Activated CD8-positive, alpha-beta memory T cell treated with anti-CD3 and anti-CD28 coated beads for 36 hours (primary cell): Measurements from ENCODE around the gene CYSTM1. TPM values are rescaled to one million over a fixed set of nuclear protein-coding genes. Genes with fewer than 3 reads are reported as not detected.

Source experiments
- CTCF ChIA-PET: fragments of 350-600 bp; sonication (Branson Sonifier 250); formaldehyde crosslinking; loops from one replicate; lab custom pipeline; 2021; ENCODE audit warnings: antibody characterized with exemption; lab: Charles Lee
- POLR2A ChIA-PET: fragments of 350-600 bp; sonication (Branson Sonifier 250); formaldehyde crosslinking; loops from one replicate; lab custom pipeline; 2021; ENCODE audit warnings: antibody characterized with exemption; lab: Charles Lee
- total RNA-seq, 2 experiments: library from RNA; stranded (reverse); gene quantifications; one replicate each; pipeline ENCODE4 v1.2.3, GENCODE V29; 2021

The CYSTM1 gene
- total RNA-seq, 2 experiments from 2014 or later: 20.7 to 21.5 TPM

DNA sequence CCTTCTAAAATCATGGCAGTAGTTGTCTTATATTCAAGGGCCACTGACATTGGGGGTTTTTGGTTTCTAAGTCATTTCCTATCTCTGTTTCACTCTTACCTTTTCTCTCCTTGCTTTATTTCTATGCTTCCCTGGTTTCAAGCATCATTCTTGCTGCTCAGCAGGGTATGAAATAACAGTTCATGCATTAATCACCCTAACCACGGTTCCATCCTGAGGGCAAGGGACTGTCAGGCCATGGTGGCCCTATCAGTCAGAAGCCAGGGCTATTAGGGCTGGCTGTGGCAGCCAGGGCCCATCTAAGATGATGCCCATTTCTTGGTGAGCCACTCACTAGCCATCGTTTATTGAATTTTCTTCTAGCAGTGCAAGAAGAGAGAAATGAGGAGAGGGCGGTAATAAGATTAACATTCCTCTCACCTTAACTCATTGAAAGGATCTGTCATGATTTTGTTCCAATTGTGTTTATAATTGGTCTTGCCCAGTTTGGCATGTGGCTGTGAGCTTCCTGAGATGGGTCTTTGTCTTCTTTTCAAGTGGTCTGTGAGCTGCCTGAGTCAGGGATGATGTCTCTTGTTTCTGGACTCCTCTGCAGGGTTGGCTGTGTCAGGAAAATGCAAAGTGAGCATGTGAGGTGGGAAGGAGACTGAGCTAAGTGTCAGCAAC is 45.2 kb downstream of the CYSTM1 start:
- ChIA-PET POLR2A (no interaction called here), CTCF (no interaction called here)

DNA sequence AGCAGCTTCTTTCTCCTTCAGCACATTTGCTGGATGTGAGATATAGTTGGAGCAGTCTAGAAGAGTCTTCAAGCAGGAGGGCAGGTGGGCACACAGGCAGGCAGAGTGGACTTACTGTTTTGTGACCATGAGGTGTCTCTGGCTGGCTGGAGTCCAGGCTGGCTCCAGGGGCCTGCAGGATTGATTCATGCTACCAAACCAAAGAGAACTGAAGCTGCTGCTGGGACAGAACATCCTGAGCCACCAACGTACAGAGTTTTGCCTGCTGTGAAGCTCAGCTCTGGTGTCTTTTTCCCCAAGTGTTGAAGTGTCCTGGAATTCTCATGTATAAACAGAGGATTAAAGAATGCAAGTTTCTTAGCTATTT is 45.7 kb downstream of the CYSTM1 start:
- CTCF ChIA-PET: no interaction called here
- POLR2A ChIA-PET: no interaction called here

DNA sequence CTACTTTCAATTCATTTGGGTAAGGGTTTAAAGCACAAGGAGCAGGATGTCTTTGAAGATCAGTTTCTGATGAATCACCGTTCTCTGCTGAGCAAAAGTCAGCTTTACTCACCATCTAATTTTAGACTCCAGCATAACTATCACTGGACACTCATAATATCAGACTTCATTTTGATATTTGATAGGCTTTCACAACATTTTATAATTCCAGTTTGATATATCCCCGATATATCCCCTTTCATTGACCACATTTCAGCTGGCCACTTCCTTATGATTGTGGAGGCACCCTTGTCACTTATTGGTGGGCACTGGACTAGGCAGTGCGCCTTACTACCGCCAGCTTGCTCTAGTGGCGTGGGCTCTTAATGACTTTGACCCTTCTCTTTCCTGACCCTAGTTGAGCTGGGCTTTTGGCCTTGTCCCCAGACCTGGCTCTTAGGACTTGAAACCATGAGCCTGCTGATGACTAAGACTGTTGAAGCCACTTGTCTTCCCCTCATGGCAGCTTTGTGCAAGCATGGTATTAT is 46.8 kb downstream of the CYSTM1 start:
- ChIA-PET CTCF (interaction anchor here (1.2 kb wide), 1 partner anchor 23 kb away, joined by 4 read pairs; no protein-coding TSS in a partner anchor), POLR2A (no interaction called here)

DNA sequence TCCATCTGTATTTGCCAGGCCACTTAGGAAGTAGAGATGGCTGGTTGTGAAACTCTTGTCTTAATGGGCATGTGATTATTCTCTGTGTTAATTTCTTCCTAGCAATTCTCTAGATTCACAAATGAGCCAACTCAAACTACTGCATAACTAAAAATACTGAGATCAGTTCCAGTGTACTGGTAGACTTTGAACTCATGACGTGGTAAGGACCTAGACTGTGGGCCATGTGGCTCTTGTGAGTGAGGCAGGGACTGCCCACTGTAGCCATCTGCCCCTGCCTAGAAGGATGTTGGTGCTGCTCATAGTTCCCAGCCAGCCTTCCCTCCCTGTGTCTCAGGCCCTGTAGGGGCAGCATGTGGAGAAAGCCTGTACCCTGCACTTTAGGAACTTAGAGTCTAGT is 47.4 kb downstream of the CYSTM1 start:
- ChIA-PET CTCF (interaction anchor here (1.2 kb wide), 1 partner anchor 22 kb away, joined by 4 read pairs; no protein-coding TSS in a partner anchor), POLR2A (no interaction called here)

DNA sequence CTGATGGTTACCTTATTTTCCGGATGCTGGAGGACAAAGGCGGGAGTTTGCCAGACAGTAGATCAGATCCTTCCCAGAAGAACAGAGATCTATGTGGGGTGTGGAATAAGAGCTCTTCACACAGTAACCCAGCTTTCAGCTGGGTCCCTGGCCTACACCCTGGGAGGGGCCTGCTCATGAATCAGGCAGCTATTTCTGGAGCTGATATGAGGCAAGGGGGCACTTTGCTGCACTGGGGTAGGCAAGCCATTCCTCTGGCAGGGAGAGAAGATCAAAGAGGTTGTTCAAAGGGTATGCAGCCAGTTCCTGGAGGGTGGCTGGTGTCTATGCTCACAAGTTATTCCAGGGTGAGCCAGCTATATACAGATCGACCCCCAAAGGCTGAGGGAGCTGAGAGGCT is 48.6 kb downstream of the CYSTM1 start:
- CTCF ChIA-PET: interaction anchor here (0.5 kb wide), 1 partner anchor 145 kb away, joined by 3 read pairs; no protein-coding TSS in a partner anchor

DNA sequence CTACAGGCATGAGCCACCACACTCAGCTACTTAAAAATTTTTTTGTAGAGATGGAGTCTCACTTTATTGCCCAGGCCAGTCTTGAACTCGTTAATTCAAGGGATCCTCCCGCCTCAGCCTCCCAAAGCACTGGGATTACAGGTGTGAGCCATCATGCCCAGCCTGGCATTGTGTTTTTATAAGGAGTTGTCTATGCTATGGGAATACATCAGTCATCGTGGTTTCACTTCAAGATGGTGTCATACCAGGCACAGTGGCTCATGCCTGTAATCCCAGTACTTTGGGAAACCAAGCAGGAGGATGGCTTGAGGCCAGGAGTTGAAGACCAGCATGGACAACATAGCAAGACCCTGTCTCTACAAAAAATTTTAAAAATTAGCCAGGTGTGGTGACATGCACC is 49.7 kb downstream of the CYSTM1 start:
- CTCF ChIA-PET: interaction anchor here (0.6 kb wide), 1 partner anchor 298 kb away, joined by 3 read pairs; no protein-coding TSS in a partner anchor

More for the DNA sequence above, 48.6 kb downstream of the CYSTM1 start:
- POLR2A ChIA-PET: no interaction called here

DNA sequence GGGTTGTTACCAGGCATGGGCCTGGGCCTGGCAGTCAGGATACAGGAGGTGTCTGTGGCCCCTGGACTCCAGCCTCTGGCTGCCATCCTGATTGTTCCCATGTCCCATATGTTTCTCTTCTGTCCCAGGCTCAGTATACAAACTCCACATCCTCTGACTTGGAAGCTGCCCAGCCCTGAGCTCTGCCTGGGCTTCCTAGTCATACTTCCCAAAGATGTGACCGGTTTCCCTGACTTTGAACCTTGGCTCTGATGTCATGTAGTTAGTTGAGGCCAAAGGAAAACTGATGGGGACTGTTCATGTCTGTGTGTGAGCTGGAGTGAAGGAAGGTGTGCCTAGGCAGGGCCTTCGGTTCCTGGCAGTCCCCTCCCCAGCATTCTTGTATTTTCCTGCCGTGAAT is 50.4 kb downstream of the CYSTM1 start:
- CTCF ChIA-PET: no interaction called here
- POLR2A ChIA-PET: no interaction called here

More for the DNA sequence above, 49.7 kb downstream of the CYSTM1 start:
- POLR2A ChIA-PET: no interaction called here

DNA sequence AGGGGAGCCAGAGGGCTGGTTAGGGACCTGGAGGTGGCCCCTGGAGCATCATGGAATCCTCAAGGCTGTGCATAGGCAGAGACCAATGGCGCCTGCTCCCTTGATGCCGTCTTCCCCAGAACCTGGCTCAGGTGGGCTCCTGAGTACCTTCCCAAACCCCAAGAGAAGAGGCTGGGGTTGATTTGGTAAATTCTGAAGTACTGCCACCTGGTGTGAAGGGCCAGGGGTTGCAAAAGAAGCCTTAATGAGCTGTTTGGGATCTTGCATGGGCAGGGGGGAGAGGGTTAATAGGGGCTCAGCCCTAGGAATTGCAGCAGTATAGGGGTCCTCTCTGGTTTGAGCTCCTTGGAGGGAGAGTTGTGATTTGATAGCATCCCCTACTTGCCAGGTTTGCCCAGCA is 52.1 kb downstream of the CYSTM1 start:
- ChIA-PET CTCF (no interaction called here), POLR2A (no interaction called here)

DNA sequence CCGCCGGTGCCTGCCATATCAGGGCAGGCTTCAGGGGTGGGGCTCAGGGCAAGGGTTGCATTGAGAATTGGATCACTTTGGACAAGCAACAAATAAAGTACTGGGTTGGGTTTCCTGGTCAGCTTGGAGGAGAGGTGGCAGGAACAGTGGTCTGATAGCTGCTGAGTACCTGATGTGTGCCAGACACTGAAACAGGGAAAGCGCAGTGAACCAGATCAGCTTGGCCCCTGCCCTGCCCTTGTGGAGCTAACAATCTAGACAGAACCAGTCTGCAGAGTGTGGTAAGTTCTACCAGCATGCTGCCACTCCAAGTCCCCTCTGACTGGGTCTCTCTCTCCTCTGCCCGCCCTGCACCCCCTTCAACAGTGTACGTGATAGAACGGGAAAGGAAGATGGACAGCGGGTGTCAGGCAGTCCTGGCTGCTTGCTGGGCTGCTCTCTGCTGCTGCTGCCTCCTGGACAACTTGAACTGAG is 53.4 kb downstream of the CYSTM1 start:
- ChIA-PET POLR2A (no interaction called here), CTCF (no interaction called here)

DNA sequence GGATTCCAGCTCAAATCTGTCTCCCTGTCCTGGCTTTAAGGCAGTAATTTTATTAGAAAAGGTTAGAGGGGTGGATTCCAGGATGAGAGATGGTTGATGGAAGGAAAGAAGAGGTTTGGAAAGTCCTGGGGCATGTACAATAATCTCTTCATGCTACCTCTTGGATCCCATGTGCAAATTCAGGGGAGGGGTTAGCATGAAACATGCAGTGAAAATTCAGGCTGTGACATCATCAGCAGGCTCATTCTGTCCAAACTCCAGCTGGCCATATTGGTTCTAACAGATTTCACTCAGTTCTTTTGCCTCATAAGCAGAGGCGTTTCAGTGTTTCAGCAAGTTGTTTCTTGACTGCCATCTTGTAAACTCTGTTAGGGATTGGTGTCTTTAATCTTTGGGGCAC is 55.4 kb downstream of the CYSTM1 start:
- ChIA-PET CTCF (interaction anchor here (1.4 to 2.0 kb wide), 2 partner anchors 9 to 14 kb away, joined by 3 to 8 read pairs; no protein-coding TSS in a partner anchor), POLR2A (interaction anchor here (0.6 kb wide), 1 partner anchor 435 kb away, joined by 3 read pairs; the partner anchor contains the start of gene PSD2)

DNA sequence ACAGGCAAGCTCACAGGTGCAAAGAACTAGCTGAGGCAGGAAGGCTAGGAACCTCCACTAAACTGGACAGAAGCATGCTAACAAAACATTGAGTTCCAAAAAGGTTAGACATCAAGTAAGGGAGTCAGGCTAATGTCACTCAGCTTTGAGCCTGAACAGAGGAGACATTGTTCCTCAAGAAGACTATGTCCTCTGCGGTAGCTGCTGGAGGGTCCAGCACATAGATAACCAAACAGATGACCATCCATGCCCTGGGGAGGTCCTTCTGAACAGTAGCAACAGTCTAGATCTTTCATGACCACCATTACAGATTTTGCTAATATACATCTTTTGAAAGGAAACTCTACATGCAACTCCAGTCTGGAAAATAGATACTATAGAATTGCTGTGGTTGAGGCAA is 57.7 kb downstream of the CYSTM1 start:
- CTCF ChIA-PET: no interaction called here
- POLR2A ChIA-PET: no interaction called here

DNA sequence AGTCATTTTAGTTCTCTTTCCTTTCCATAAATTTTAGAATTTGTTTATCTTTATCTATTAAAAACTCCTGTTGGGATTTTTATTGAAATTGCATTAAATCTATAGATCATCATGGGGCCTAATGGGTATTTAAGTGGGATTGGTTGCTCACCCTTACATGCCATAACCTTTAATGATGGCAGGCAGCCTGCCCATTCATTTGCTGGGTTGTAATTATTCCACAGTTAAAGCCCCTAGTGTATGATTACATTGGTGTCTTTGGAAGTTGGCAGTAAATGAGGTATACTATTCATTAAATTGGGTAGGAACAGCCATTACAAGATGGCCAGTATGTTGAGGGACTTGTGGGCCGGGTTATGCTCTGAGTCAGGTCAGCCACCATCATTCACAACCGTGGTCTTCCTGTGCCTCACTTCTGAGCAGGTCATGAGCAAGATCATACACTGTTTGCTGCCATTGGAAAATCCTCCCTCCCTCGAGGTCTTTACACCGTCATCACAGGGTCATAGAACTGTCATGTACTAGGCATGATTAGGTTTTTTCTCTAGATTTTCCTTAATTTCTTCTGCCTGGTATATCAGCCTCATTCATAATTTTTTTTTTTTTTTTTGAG is 59.5 kb downstream of the CYSTM1 start:
- CTCF ChIA-PET: interaction anchor here (20.1 kb wide), 1 partner anchor 113 kb away, joined by 302 read pairs; the partner anchor contains the start of gene HBEGF
- POLR2A ChIA-PET: no interaction called here

DNA sequence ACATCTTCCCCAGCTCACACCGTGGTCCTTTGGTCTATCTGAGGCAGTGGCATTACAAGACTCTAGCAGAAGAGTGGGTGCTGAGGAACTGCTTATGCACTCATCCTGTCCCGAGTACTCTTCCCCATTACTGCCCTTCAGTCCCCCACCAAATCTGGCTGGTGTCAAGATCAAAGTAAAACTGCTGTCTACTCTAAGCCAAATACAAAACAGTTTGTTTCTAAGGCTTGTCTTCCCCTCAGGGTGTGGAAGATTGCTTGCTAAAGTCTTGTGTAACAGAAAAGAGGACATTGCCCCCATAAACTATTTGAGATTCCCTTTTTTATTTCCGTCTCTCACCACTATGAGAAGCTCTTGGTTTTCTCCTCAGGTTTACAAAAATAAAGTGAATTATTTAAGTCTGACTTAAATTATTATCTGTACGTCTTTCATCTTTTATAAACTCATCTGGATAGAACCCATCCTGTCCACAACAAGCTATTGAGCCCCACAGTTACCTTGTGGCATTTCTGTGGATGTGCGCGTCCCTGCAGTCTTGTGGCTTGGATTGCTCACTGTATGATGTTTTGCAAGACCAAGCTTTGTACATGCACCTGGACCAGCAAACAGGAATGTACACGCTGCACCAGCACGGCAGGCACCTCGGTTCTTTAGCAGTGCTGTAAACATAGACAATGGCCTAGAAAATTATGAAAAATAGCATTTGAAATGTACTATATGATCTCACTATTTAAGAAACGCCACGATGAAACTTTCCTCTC is 61.0 kb downstream of the CYSTM1 start:
- ChIA-PET CTCF (interaction anchor here (0.5 to 20.1 kb wide), 4 partner anchors 9 to 123 kb away, joined by 4 to 302 read pairs (median 8); partner anchors contain the start of gene HBEGF), POLR2A (no interaction called here)

DNA sequence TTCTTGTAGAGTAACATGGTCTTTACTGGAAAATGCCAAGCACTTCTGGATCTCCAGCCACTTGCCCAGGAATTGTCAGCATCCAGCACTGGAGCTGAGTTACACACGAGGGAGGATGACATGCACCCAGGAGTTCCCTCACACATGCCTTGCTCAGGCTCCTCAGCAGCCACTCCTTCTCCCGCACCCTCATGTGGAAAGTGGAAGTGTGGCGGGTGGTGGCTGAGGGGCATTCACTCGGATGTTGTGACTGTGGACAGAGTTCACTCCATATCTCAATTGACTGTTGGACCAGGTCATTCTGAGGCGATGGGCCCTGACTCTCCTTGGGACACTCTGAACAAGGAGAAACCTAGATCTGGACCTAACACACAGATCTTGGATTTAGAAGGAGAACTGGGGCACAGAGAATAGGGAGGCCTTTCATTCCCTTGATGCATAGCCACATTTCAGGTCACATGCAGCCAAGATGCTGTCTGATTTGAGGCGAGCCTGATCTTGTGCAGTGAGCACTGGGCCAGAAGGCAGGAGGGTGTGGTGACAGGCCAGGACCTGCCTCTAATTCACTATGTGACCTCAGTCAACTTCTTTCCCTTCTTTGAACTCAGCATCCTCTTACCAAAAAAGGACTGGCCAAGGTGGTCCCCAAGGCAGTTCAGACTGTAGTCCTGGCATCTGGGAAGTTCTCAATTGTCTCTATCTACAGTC is 62.1 kb downstream of the CYSTM1 start:
- CTCF ChIA-PET: interaction anchor here (2.4 to 20.1 kb wide), 2 partner anchors 111 to 122 kb away, joined by 12 to 302 read pairs; partner anchors contain the start of gene HBEGF
- POLR2A ChIA-PET: no interaction called here

DNA sequence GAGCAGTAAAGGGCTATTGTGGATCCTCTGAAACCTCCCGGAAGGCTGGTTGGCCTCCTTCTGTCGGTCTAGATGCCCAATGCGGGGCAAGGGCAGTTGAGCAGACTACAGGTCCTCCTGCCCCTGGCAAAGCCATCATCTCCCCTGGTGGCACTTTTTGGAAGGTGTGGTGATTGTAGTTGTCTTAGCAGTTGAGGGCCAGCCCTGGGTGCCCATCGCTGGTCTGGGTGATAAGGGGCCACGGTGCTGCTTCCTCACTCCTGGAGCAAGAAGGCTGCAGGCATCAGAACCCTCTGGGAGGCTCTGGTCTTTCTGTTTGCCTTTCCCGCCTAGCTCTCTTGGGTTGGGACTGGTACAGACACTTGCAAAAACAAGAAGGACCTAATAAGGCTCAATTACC is 63.8 kb downstream of the CYSTM1 start:
- ChIA-PET POLR2A (no interaction called here), CTCF (interaction anchor here (1.5 to 20.1 kb wide), 3 partner anchors 8 to 143 kb away, joined by 5 to 302 read pairs (median 8); partner anchors contain the start of gene HBEGF)

DNA sequence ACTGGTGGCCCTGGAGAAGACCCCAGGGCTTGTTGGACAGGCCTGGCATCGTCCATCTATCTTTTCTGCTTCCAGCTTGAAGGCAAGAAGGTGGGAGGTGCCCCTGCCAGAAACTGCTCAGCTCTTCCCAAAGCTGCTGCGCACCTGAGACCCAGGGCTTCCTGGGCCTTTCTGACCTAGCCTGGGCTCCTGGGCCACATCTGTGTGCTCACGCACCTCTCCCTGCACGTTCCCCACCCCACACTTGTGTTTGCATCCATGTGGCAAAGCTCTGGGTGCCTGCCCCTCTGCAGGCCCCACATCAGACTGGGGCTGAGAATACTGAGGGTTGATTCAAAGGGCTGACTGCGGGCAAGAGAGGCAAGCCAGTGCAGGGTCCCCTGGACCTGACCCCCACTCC is 64.5 kb downstream of the CYSTM1 start:
- CTCF ChIA-PET: interaction anchor here (0.6 to 20.1 kb wide), 9 partner anchors 9 to 198 kb away, joined by 3 to 302 read pairs (median 5); partner anchors contain the start of genes HBEGF and PFDN1

DNA sequence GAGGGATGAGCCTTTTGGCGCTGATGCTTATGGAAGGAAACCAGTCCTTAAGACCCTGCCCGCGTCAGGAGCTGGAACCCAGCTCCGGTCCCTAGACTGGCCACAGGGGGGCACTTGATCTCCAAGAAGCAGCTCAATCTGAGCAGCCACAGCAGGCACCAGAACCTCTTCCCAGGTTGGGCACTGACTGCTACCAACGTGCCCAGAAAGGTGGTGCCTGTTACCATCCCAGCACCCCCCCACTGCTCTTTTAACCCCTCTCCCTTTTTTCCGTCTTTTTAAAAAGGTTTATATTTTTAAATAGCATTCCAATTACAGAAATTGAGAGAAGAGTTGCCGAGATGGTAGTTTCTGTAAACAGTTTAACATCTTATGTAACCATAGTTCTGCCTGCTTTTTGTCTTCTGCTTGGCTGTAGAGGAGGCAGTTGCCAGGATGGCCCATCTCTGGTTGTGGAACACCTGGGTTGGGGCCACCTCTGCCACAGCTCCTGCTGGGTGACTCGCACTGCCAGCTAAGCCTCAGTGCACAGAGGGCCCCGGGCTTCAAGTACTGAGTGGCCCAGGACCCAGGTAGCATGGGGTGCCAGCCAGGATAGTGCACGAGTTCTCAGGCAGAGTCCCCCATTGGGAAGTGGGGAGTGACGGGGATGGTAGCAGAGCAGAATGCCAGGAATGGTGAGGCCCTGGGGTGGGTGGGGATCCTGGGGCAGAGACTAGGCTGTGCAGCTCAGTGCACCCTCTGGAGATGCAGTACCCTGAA is 65.1 kb downstream of the CYSTM1 start:
- POLR2A ChIA-PET: interaction anchor here (0.6 to 0.9 kb wide), 2 partner anchors 45 to 111 kb away, joined by 3 read pairs; no protein-coding TSS in a partner anchor
- CTCF ChIA-PET: interaction anchor here (0.6 to 20.1 kb wide), 11 partner anchors 10 to 199 kb away, joined by 3 to 302 read pairs (median 5); partner anchors contain the start of genes HBEGF and PFDN1

More for the DNA sequence above, 64.5 kb downstream of the CYSTM1 start:
- POLR2A ChIA-PET: interaction anchor here (0.6 to 0.9 kb wide), 2 partner anchors 44 to 112 kb away, joined by 3 read pairs; no protein-coding TSS in a partner anchor
